HG03460 (cell line): Measurements from ENCODE around the gene RETNLB.

Experiments
- ATAC-seq: cut with Tn5 transposase; IDR thresholded peaks from one replicate; pipeline ENCODE4 v1.9.1; 2021; ENCODE audit not compliant: unreplicated experiment

RETNLB gene, protein sequence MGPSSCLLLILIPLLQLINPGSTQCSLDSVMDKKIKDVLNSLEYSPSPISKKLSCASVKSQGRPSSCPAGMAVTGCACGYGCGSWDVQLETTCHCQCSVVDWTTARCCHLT

DNA sequence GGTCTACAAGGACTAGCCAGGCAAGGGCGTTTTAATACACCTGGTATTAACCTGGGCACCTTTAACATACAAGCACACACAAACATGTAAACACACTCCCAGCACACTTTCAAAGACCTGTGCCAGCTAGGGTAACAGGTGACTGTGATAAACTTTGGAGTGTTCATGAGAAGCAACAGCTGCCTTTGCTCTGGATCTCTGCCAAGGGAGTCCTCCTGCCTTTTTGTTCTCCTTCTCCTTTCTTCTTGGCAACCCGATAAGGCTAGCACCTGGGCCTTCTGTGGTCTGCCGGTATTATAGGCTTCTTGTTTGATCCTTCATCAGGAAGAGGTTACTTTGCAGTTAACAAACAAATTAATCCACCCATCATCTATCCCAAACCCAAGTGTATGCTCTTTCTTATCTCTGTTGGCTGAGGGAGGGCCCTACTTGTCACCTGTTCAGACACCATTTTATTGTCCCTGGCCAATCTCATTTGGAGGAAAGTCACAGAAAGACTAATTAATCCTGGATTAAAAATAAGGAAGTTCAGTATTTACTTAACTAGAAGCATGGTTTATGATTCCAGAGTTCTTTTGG, at the start of gene RETNLB:
Gene RETNLB, minus strand, starts transcription at position 7 of the 579 bp plus-strand sequence. CDS start 225 bp downstream, outside the sequence.
- no peak for ATAC-seq

DNA sequence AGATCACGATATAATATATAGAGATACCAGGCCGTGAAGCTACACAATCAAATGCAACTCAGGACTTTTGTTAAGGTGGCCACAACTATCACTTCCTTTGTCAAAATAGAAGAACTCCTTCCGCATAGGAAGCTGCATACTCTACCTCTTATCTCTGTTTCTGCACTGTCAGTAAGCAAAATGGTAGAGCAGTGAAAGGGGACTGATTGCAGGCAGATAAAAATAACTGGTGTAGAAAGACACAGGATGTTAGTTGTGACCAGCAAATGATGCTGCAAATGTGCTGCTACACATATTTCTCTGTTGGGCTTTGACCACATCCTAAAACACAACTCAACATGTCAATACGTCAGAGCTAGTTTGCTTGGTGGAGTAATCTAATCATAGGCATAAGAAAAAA, 49.1 kb upstream of the RETNLB start:
- no peak for ATAC-seq

DNA sequence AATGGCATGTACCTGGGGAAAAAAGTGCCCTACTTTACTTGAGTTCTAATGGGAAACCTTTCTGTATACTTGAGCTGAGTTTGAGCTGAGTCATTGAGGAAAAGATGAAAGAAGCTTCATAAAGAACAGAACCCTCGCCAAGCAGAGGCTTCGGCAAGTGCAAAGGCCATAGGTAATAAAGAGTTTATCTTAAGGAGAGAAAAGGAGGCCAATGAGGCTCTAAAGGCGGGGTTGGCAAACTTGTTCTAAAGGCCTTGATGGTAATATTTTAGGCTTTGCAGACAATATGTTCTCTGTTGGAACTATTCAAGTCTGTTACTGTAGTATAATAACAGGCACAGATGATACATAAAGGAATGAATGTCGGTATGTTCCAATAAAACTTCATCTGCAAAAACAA, 47.8 kb upstream of the RETNLB start:
- ATAC-seq: no peak

DNA sequence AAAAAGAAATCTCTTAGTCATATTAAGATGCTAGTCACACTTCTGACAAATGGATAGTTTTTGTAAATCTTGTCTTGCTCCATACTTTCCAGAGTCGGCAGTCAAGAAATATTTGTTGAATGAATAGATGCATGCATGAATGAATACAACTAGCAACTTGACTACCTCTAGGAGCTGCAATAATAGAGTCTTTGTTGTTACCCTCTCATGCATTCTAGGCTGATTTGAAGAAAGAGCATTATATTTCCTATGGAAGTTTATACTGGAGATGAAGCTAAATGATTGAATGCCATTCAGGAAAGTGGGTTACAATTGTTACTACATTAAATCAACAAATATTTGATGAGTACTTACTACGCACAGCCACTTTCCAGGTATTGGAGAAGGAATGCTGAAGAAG, 47.2 kb upstream of the RETNLB start:
- ATAC-seq: no peak

DNA sequence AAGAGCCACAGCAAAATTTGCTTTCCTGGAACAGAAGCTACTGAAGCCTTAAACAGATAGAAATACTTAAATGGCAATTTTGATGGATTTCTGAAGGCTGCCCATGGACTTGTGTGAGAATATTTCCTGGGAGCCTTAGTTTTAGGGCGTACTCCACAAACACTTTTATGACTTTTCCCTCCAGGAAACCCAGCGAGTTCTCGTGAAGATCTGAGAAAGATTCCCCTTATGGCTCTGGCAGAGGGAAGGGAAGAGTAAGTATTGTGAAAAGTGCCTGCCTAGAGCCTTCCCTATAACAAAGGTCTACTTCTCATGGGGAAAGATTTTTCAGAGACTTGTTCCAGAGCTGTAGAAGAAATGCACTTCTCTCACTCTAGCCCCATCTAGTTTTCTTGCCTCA, 34.3 kb upstream of the RETNLB start:
- ATAC-seq: no peak

DNA sequence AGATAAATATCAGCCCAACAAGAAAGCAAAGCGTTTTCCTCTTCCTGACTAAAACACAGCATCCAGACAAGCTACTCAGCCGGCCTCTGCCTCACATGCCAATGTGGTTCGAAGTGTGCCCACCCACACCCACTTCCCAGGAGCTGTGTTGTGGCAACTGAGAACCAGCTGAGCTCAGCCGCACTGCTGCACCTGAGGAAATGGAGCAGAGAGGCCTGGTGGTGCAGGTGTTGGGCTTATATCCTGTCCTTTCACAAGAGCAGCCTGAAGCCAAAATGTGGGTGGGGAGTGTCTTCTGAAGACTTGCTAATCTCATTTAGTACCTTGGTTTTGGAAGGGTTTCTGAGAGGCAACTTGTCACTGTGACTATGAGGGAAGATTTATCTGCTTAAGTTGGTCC, 23.0 kb upstream of the RETNLB start:
- ATAC-seq: no peak

DNA sequence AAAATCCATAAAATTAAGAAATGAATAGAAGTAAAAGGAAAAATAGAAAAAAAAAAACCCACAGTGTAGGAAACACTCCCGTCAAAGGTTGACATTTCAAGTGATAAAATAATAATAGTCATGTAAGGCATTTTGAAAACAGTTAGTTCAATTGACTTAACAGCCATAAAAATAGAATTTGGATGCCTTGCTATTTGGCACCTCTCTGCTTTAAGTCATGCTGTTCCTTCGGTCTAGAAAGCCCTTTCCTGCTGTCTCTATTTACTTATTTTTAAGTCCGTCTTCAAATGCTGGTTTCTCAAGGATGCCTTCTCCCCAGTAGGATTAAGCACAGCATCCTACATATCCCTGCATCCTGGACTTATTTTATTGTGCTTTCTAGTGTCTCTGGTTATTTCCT, 22.3 kb upstream of the RETNLB start:
- no peak for ATAC-seq

DNA sequence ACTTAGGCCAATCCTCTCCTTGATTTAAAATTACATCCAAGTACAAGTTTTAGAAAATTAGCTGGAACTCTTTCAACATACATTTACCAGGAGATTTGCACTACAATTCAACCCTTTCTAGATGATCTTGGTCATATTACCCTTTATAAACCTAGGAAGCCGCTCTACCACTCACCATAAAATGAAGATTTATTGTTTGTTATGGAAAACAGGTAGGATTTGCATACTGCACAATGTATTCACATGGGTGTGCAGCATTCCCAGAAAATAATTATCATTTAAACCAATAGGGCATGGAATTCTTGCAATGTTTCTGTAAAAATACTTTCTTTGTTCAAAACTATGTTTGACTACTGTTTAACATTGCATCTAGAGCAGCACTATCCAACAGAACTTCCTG, 18.4 kb upstream of the RETNLB start:
- no peak for ATAC-seq

DNA sequence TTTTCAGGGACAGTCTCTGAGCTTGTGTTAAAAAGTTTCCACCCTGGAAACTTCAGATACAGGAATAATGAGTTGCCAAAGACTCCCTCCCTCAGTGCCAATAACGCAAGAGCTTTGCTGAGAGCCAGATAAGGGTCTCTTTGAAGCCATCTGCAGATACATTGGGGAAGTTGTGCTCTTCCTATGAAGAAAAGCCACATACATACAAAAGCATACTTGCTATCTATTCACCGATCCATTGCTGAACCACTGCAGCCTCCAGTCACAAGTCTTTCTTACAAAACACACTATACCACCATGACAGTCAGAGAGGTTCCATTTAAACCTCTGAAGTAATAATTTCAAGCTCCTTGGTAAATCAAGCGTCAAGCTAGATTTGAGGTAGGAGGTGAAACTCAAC, 10.0 kb upstream of the RETNLB start:
- no peak for ATAC-seq

DNA sequence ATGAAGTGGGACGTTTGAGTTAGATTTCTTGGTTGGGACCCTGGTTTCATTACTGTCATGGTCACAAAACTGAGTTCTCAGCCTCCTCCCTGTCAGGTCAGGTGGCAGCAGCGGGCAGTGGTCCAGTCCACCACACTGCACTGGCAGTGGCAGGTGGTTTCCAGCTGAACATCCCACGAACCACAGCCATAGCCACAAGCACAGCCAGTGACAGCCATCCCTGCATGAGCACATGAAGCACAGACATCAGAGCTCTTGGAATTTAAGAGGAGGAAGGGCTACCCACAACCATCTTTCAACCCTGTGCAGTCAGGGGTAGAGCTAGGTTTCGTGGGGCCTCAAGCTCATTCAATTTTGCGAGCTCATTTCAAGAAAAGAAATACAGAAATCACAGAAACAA, 1.5 kb downstream of the RETNLB start:
- no peak for ATAC-seq

DNA sequence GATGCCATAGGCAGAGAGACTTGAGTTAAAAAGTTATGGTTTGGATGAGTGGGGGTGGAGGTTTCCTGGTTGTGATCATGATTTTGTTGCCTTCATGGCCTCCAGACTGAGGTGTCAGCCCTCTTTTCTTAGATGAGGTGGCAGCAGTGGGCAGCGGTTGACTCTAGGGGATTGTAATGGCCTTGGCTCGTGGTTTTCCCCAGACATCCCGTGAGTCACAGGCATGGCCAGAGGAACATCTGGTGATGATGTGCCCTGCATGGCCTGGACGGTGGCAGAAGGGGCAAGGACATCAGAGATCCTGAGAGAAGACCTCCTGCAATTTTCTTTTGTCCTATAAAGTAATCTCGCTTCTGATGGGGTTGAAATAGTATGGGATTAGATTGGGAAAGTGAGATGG, 12.4 kb downstream of the RETNLB start:
- no peak for ATAC-seq

DNA sequence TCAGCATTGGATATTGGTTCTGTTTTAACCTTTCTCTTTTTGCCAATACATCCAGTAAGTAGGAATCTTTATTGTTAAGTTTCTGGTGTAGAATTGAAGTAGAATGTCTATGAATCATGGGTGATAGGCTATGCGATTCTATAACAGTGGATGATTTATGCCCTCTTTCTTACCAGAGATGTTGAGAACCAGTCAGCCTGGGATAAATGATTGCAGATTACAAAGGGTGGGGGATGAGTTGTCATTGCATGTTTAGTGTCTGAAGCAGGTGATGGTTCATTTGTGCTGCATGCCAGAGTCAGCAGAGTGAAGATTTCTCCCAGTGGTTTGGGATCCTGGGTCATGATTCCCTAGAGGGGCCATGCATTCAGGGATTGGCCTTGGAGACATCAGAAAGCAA, 14.3 kb downstream of the RETNLB start:
- ATAC-seq: no peak

DNA sequence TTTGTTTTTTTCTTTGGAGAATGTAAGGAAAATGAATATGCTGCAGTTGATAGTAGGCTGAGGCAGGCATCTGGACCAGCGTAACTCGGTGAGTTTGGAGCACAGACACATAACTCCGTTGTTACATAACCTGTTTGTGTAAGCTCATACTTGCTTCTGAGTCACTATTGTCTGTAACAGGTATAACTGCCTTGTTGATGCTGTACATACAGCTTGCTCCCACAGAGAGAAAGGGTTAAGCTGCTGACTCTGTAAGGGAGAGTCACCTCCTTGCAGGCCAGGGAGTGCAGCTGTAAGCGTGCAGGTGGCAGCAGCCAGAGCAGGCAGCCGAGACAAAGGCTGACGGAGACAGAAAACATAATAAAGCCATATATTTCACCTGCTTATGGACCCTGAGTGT, 20.4 kb downstream of the RETNLB start:
- ATAC-seq: no peak

DNA sequence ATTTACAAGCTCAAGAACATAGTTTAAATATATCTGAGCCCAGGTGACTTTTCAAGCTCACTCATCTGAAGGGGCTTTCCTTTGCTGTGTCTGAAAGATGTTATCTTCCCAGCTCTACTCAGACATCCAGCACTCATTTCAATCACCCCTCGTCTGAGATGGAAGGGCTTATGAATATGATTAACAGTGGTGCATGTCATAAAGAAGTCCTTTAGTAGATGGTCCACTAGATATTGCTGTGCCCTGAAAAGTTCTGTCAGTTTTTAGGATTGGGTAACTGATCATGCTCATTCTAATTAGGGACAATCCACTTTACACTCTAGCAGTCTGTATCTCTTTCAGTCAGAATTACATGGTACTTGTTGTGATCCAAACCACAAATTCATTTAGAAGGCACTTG, 28.3 kb downstream of the RETNLB start:
- ATAC-seq: no peak

DNA sequence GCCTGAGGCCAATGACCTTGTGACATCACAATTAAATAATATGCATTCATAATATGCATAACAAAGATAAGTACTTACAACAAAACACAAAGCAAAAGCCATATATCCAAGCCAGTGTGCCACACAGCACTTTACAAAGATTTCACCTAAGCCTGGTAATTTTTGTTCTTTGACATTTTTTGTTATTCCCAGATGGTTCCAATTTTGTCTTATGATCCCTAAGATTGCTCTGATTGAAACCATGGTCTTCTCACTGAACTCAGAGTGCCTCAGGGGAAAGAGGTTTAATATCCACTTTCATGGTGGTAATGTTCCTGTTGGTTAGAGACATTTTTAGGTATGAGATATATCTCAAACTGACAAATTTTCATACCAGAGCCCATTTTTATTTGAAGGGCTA, 29.1 kb downstream of the RETNLB start:
- no peak for ATAC-seq

DNA sequence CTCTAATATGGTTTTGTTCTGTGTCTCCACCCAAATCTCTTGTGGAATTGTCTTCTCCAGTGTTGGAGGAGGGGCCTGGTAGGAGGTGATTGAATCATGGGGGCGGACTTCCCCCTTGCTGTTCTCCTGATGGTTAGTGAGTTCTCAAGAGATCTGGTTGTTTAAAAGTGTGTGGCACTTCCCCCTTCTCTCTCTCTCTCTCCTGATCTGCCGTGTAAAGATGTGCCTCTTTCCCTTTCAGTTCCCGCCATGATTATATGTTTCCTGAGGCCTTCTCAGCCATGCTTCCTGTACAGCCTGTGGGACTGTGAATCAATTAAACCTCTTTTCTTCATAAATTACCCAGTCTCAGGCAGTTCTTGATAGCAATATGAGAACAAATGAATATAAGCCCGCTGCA, 33.1 kb downstream of the RETNLB start:
- no peak for ATAC-seq

DNA sequence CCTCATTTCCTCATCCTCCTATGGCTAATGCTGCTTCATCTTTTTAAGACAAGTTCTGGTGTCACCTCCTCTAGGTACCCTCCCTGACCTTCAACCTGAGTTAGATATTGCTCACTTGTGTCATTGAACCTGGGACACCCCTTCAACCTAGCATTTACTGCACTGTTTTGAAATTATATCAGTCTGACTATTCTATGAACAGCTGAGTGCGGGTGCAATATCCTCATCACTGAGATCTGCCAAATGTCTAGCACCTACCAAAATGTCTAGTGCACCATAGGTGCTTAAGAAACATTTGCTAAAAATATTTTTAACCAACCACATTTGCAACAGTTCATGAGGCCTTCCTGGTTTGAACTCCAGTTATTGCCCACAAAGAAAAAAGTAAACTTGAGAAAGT, 34.5 kb downstream of the RETNLB start:
- no peak for ATAC-seq

DNA sequence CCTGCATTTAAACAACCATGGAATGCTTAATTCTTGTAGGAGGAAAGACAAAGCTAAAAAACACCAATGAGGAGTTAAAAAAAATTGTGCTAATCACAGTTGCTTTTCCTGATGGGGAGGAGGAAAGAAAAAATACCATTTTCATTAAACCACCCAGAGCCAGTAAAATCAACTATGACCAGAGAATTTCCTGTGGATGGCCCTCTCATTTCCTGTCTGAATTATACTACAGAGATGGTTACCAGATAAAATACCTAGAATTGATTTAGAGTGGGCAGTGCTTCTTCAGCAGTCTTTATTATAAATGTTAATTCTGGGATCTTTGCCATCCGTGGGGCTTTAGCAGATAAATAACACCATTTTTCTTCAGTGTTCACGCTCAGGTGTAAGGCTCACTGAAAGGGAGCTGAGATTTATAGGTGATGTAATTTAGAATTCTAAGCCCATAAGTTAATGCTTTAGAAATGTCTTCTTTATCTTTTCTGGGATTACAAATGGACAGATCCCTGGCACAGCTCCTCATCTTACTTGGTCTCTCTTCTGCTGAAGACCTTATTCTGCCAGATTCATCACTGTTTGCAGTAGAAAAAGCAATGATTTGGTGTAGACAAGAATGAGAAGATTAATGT, 37.9 kb downstream of the RETNLB start:
- no peak for ATAC-seq

DNA sequence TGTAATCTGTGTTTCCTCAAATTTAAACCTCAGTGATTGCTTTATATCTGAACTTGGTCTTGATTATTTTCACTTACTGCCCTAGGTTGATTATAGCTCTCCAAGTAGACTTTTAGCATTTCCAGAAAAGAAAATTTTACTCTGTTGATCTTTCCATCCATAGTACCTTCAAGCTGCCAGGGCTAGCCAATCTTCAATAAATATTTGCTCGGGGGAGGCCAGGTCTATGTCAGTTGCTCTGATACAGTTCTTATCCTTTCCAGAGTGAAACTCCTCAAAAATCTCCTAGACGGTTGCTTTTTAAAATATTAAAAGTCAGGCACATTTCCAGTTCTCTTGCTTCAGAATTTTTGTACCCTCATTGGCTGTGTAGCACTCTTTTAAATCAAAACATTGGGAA, 38.8 kb downstream of the RETNLB start:
- no peak for ATAC-seq

DNA sequence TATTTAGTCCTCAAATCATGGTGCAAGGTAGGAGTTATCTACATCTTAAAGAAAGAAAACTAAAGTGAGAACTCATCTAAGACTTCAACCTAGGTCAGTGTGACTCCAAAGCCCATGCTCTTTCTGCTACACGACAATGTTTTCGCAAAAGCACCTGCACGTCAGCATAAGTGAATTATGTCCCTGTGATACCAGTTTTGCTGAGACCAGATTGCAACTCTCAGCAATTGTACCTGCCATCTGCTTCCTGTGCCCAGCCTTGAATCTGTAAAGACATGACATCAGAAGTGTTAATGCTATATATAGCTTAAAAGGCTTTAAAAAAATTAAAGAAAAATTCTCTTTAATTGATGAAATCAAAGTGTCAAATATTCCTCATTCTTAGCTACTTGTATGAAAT, 43.4 kb downstream of the RETNLB start:
- ATAC-seq: no peak

DNA sequence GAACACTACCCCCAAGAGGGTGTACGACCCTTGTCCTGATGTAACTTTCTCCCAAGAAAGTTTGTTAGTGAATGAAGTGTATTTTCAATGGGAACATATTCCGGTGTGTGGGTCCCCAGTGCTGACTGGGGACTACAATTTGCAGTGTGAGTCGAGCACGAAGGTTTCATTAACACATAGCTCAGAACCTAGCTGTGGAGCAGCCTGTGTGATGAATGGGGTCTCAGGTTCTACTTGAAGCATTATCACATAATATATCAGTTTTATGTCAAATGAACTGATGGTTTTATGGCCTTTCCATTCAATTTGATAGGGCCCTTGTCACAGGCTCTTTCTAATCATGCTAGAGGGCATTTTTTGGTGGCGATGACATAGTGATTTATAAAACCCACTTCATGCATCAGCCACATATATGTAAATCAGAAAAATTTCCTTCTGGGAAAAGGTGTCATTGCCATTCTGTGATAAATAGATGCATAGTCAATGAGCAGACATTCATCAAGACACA, 44.1 kb downstream of the RETNLB start:
- no peak for ATAC-seq
